Measurements from ENCODE around the gene LIMS1.

The LIMS1 gene

GRCh38 chr2:108577099-108577498 lies 42.8 kb downstream of the LIMS1 start:
- DNase-seq (ENCODE audit: low read depth), result no peak
- TF ChIP-seq CTCF (IDR thresholded peaks at IDR 0.05; ENCODE audit: control insufficient read depth, extremely low read depth, insufficient read depth), result no peak
- H3K4me3 ChIP-seq (ENCODE audit: low read depth, low read length), result no peak overlapping the region

- H3K4me3 ChIP-seq (ENCODE audit: low read depth, low read length), result no peak overlapping the region
- DNase-seq (ENCODE audit: low read depth), result no peak
- no peak for TF ChIP-seq CTCF (IDR thresholded peaks at IDR 0.05; ENCODE audit: control insufficient read depth, extremely low read depth, insufficient read depth)
These were observed 45.4 kb downstream of the LIMS1 start for GRCh38 chr2:108579623-108580022.

GRCh38 chr2:108580050-108580449 lies 45.8 kb downstream of the LIMS1 start:
- DNase-seq (ENCODE audit: low read depth), result no peak
- TF ChIP-seq CTCF (IDR thresholded peaks at IDR 0.05; ENCODE audit: control insufficient read depth, extremely low read depth, insufficient read depth), result no peak
- H3K4me3 ChIP-seq (ENCODE audit: low read depth, low read length), result no peak overlapping the region

GRCh38 chr2:108583903-108584520 lies 49.7 kb downstream of the LIMS1 start:
- peak; percentile 74 for TF ChIP-seq CTCF (IDR thresholded peaks at IDR 0.05; ENCODE audit: control insufficient read depth, extremely low read depth, insufficient read depth)
- H3K4me3 ChIP-seq (ENCODE audit: low read depth, low read length), result no peak overlapping the region
- peak; percentile 51 for DNase-seq (ENCODE audit: low read depth)

GRCh38 chr2:108585436-108585835 lies 51.2 kb downstream of the LIMS1 start:
- no peak for TF ChIP-seq CTCF (IDR thresholded peaks at IDR 0.05; ENCODE audit: control insufficient read depth, extremely low read depth, insufficient read depth)
- no peak overlapping the region for H3K4me3 ChIP-seq (ENCODE audit: low read depth, low read length)
- DNase-seq (ENCODE audit: low read depth), result no peak

- no peak for TF ChIP-seq CTCF (IDR thresholded peaks at IDR 0.05; ENCODE audit: control insufficient read depth, extremely low read depth, insufficient read depth)
- no peak overlapping the region for H3K4me3 ChIP-seq (ENCODE audit: low read depth, low read length)
- DNase-seq (ENCODE audit: low read depth), result no peak
These were observed 51.8 kb downstream of the LIMS1 start for GRCh38 chr2:108586116-108586515.

GRCh38 chr2:108586631-108587030 lies 52.4 kb downstream of the LIMS1 start:
- no peak overlapping the region for H3K4me3 ChIP-seq (ENCODE audit: low read depth, low read length)
- TF ChIP-seq CTCF (IDR thresholded peaks at IDR 0.05; ENCODE audit: control insufficient read depth, extremely low read depth, insufficient read depth), result no peak
- DNase-seq (ENCODE audit: low read depth), result no peak
